RWPE1 (cell line): ENCODE measurements around the gene ATP2B2.
A peak's percentile ranks its signal among the peaks of the same experiment; 100 is the strongest.

Experiments
- CTCF ChIA-PET: fragments of 350-600 bp; sonication (Branson Sonifier 250); formaldehyde crosslinking; extraction: SDS; loops from one replicate; lab custom pipeline; 2021; lab: Yijun Ruan, JAX
- POLR2A ChIA-PET: fragments of 400-600 bp; formaldehyde crosslinking; extraction: SDS; loops from one replicate; lab custom pipeline; 2020; ENCODE audit warnings: antibody characterized with exemption; ENCODE audit not compliant: low non-redundant PET; lab: Yijun Ruan, JAX
- DNase-seq: peaks from one replicate; pipeline ENCODE4 v3.0.0; 2012; ENCODE audit warnings: low spot score
- H3K27ac ChIP-seq: fragments of 450-650 bp; 2 replicates; pipeline ENCODE4 v1.5.1; 2017
- CTCF ChIP-seq: fragments of 450-650 bp; conservative IDR thresholded peaks from 2 replicates; pipeline ENCODE4 v1.5.1; 2017; ENCODE audit warnings: low read depth, mild to moderate bottlenecking

Gene ATP2B2

GRCh38 chr3:10289787-10290355 is 215.5 kb downstream of the ATP2B2 start:
- CTCF ChIA-PET, result no interaction called here
- POLR2A ChIA-PET, result no interaction called here
- DNase-seq, result no peak
- no peak overlapping the region for H3K27ac ChIP-seq
- TF ChIP-seq CTCF, result no peak

GRCh38 chr3:10289077-10289476 is 216.3 kb downstream of the ATP2B2 start:
- CTCF ChIA-PET, result no interaction called here
- no peak for TF ChIP-seq CTCF
- no peak for DNase-seq
- no peak overlapping the region for H3K27ac ChIP-seq
- POLR2A ChIA-PET, result no interaction called here

GRCh38 chr3:10288575-10288960 is 216.8 kb downstream of the ATP2B2 start:
- CTCF ChIA-PET, result no interaction called here
- TF ChIP-seq CTCF, result no peak
- POLR2A ChIA-PET, result no interaction called here
- no peak for DNase-seq
- no peak overlapping the region for H3K27ac ChIP-seq

- TF ChIP-seq CTCF, result no peak
- POLR2A ChIA-PET, result no interaction called here
- no peak overlapping the region for H3K27ac ChIP-seq
- CTCF ChIA-PET, result no interaction called here
- DNase-seq, result no peak
These were observed 217.3 kb downstream of the ATP2B2 start for GRCh38 chr3:10287936-10288574.

- DNase-seq, result no peak
- POLR2A ChIA-PET, result no interaction called here
- H3K27ac ChIP-seq, result 0 out of 2 replicates have a peak overlapping the region, but pooled peaks have one; percentile 15
- no peak for TF ChIP-seq CTCF
- CTCF ChIA-PET, result no interaction called here
These were observed 218.6 kb downstream of the ATP2B2 start for GRCh38 chr3:10286596-10287295.

- no peak for DNase-seq
- POLR2A ChIA-PET, result no interaction called here
- H3K27ac ChIP-seq, result no peak overlapping the region
These were observed 219.3 kb downstream of the ATP2B2 start for GRCh38 chr3:10286133-10286524.

More at GRCh38 chr3:10286133-10286524, 219.3 kb downstream of the ATP2B2 start:
- CTCF ChIA-PET, result no interaction called here
- no peak for TF ChIP-seq CTCF
